IMR-90 (cell line): ENCODE data around the gene KLF7. TPM values are rescaled to one million over a fixed set of nuclear protein-coding genes. Genes with fewer than 3 reads are reported as not detected.

Source experiments
- ATAC-seq: fragments of 200-7000 bp; cut with Tn5 transposase; 2 replicates; pipeline ENCODE4 v1.9.1; 2020; ENCODE audit warnings: low read depth, mild to moderate bottlenecking, moderate library complexity
- BruUV-seq: library from RNA; stranded (reverse); fragments of 400-500 nt; replicated peaks from 2 replicates; lab custom pipeline; 2021; lab: Mats Ljungman, UMichigan
- CTCF ChIA-PET: fragments of 300-600 bp; formaldehyde crosslinking; extraction: SDS; loops from one replicate; lab custom pipeline; 2021; ENCODE audit warnings: antibody characterized with exemption; lab: Yijun Ruan, JAX
- POLR2A ChIA-PET: fragments of 300-600 bp; sonication (Branson Sonifier 250); formaldehyde crosslinking; loops from one replicate; lab custom pipeline; 2022; ENCODE audit warnings: antibody characterized with exemption; ENCODE audit not compliant: unreplicated experiment; lab: Charles Lee
- DNase-seq: peaks from one replicate; pipeline ENCODE4 v3.0.0; 2013
- H2AFZ ChIP-seq: replicated peaks from 2 replicates; pipeline ENCODE3; 2013; ENCODE audit warnings: low read length, mild to moderate bottlenecking; ENCODE audit not compliant: poor library complexity
- H2AK5ac ChIP-seq: 2 replicates; pipeline ENCODE4 v1.6.1; 2013; ENCODE audit warnings: low read depth, low read length, inconsistent platforms
- H2AK9ac ChIP-seq: replicated peaks from 2 replicates; pipeline ENCODE3; 2013; ENCODE audit warnings: mild to moderate bottlenecking, low read depth, low read length, moderate library complexity; ENCODE audit not compliant: poor library complexity
- H2BK120ac ChIP-seq: 2 replicates; pipeline ENCODE4 v1.6.1; 2013; ENCODE audit warnings: low read depth, low read length, inconsistent platforms
- H2BK15ac ChIP-seq: 3 replicates; pipeline ENCODE4 v1.6.1; 2013; ENCODE audit warnings: low read depth, low read length, inconsistent platforms
- H2BK20ac ChIP-seq: 2 replicates; pipeline ENCODE4 v1.6.1; 2013; ENCODE audit warnings: low read depth, mild to moderate bottlenecking, inconsistent platforms, low read length, moderate library complexity
- H2BK5ac ChIP-seq: 2 replicates; pipeline ENCODE4 v1.6.1; 2013; ENCODE audit warnings: mild to moderate bottlenecking, low read depth, low read length, inconsistent platforms; ENCODE audit not compliant: poor library complexity, severe bottlenecking
- H3K14ac ChIP-seq: replicated peaks from 2 replicates; pipeline ENCODE4 v1.6.1; 2013; ENCODE audit warnings: low read depth, low read length, inconsistent platforms
- H3K18ac ChIP-seq: 2 replicates; pipeline ENCODE4 v1.6.1; 2013; ENCODE audit warnings: low read depth, low read length, control low read depth
- H3K23ac ChIP-seq: 2 replicates; pipeline ENCODE4 v1.6.1; 2013; ENCODE audit warnings: low read depth, low read length, inconsistent platforms
- H3K27ac ChIP-seq: 2 replicates; pipeline ENCODE4 v1.5.1; 2013; ENCODE audit warnings: mild to moderate bottlenecking, control low read depth, low read length; ENCODE audit not compliant: insufficient read depth
- H3K27me3 ChIP-seq: 2 replicates; pipeline ENCODE4 v1.6.1; 2013; ENCODE audit warnings: low read length; ENCODE audit not compliant: control insufficient read depth, insufficient read depth
- H3K36me3 ChIP-seq: 2 replicates; pipeline ENCODE4 v1.6.1; 2013; ENCODE audit warnings: low read length, mixed read lengths; ENCODE audit not compliant: control insufficient read depth, insufficient read depth
- H3K4ac ChIP-seq: 2 replicates; pipeline ENCODE4 v1.6.1; 2013; ENCODE audit warnings: low read depth, low read length, inconsistent platforms
- H3K4me1 ChIP-seq: 2 replicates; pipeline ENCODE4 v1.6.1; 2013; ENCODE audit warnings: low read length, mixed read lengths; ENCODE audit not compliant: control insufficient read depth, insufficient read depth
- H3K4me2 ChIP-seq: 2 replicates; pipeline ENCODE4 v1.6.1; 2013; ENCODE audit warnings: low read depth, mild to moderate bottlenecking, control low read depth, low read length, moderate library complexity
- H3K4me3 ChIP-seq: 2 replicates; pipeline ENCODE4 v1.5.1; 2013; ENCODE audit warnings: low read depth, mild to moderate bottlenecking, control low read depth, low read length, moderate library complexity; ENCODE audit not compliant: insufficient read depth
- H3K56ac ChIP-seq: 2 replicates; pipeline ENCODE4 v1.6.1; 2013; ENCODE audit warnings: low read length, inconsistent platforms; ENCODE audit not compliant: insufficient read depth; ENCODE audit errors: extremely low read depth
- H3K79me1 ChIP-seq, 2 experiments: 2 replicates each; pipeline ENCODE4 v1.6.1; 2013; ENCODE audit warnings: low read length in 2 of 2, inconsistent platforms in 1 of 2, low read depth in 1 of 2
- H3K9ac ChIP-seq: 2 replicates; pipeline ENCODE4 v1.6.1; 2013; ENCODE audit warnings: low read depth, low read length, control low read depth
- H3K9me1 ChIP-seq: 2 replicates; pipeline ENCODE4 v1.6.1; 2013; ENCODE audit warnings: low read length, inconsistent platforms; ENCODE audit not compliant: insufficient read depth
- H3K9me3 ChIP-seq: 2 replicates; pipeline ENCODE4 v1.6.1; 2013; ENCODE audit warnings: low read length; ENCODE audit not compliant: control insufficient read depth, insufficient read depth
- H4K20me1 ChIP-seq: 2 replicates; pipeline ENCODE4 v1.6.1; 2013; ENCODE audit warnings: low read length, inconsistent platforms; ENCODE audit not compliant: insufficient read depth
- H4K5ac ChIP-seq: 2 replicates; pipeline ENCODE4 v1.6.1; 2013; ENCODE audit warnings: mild to moderate bottlenecking, low read depth, low read length, control low read depth
- H4K8ac ChIP-seq, 2 experiments: 2 replicates each; pipeline ENCODE4 v1.6.1; 2013; ENCODE audit warnings: low read depth in 2 of 2, low read length in 2 of 2, control low read depth in 1 of 2, inconsistent platforms in 1 of 2
- H4K91ac ChIP-seq: 2 replicates; pipeline ENCODE4 v1.6.1; 2013; ENCODE audit warnings: low read depth, low read length, inconsistent platforms; ENCODE audit not compliant: insufficient read depth
- CEBPB ChIP-seq: IDR thresholded peaks from 2 replicates; pipeline ENCODE4 v1.6.1; 2012; ENCODE audit warnings: low read depth, low read length, improper control_type of control experiment
- FOS ChIP-seq: fragments of 150-350 bp; IDR thresholded peaks from 2 replicates; pipeline ENCODE4 v1.6.1; 2016; ENCODE audit warnings: low read depth, low read length
- MAFK ChIP-seq: IDR thresholded peaks from 2 replicates; pipeline ENCODE4 v1.6.1; 2012; ENCODE audit warnings: low read depth, low read length, improper control_type of control experiment
- MAZ ChIP-seq: IDR thresholded peaks from 2 replicates; pipeline ENCODE4 v1.6.1; 2012; ENCODE audit warnings: low read depth, mild to moderate bottlenecking, low read length, improper control_type of control experiment, moderate library complexity, borderline replicate concordance
- WGBS, 2 experiments: methylation state at CpG; one replicate each; pipeline versions ENCODE4 v1.1.5 to v1.1.7; 2013; ENCODE audit warnings: missing lambda C conversion rate in 2 of 2; ENCODE audit not compliant: insufficient read length in 1 of 2; ENCODE audit errors: extremely low coverage in 2 of 2; 5-methylcytosine and 5-hydroxymethylcytosine counted together
- dilution Hi-C: fragments of 300-500 bp; cut with HindIII; formaldehyde crosslinking; loops from one replicate; pipeline ENCODE4 v1.14.3; 2018; ENCODE audit warnings: low sequenced_read_pairs; ENCODE audit not compliant: unreplicated experiment
- in situ Hi-C: fragments of 300-500 bp; cut with MboI; formaldehyde crosslinking; loops from 3 replicates; pipeline ENCODE4 v1.14.3; 2019; ENCODE audit warnings: low sequenced_read_pairs, inconsistent platforms, mixed read lengths
- intact Hi-C: fragments of 100-400 bp; cut with micrococcal nuclease; formaldehyde crosslinking; loops from 2 replicates; pipeline ENCODE4 v1.10.0; 2022
- polyA plus RNA-seq, 3 experiments: library from polyadenylated mRNA; depleted of rRNA; stranded (reverse); fragments of >200 nt; gene quantifications; 2 replicates each; pipeline ENCODE4 v1.2.3, GENCODE V29; 2012; ENCODE audit warnings: low replicate concordance in 1 of 3
- total RNA-seq: library from RNA; depleted of rRNA; stranded (reverse); fragments of >200 nt; gene quantifications from 2 replicates; pipeline ENCODE4 v1.2.3, GENCODE V29; 2012

Gene KLF7
- total and polyA plus RNA-seq, 2 of the 4 experiments (the other 2 are of a cell fraction): 23.1 to 28.5 TPM

DNA sequence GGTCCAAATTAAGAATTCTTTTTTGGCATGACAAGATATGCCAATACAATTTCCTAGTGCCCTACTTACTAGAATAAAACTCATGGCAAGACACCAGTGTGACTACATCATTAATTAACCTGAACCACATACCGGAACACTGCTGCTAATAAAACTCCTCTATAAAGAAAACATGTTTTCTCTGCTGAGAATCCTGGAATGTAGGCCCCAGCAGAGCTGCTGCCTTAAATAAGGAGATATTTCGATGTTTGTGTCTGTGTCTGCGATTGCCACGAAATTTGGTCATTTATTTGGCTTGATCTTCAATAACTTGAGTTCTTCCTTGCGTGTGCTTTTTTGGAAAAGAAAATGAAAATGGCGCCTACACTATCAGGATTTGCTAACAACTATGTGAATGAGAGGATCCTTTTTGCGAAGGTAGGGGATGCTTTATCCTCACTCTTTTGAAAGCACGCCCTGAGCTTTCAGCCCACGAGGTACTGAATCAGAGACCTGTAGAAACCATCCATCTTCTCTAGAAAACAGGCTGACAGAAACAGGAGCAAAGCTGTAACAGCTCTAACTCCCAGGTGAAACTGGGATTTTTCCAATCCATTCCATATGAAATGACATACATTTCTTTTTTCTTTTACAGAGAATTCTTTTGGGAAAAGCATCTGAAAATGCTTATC is 27.0 kb downstream of the KLF7 start:
- WGBS, 2 experiments: 96% methylated on average over 3 of the region's 9 CpGs; no CpG with 5 or more reads in 1 of the 2 experiments
- Histone ChIP-seq H2BK15ac (no peak overlapping the region), H2AK9ac (no peak overlapping the region), H3K18ac (no peak overlapping the region), H4K20me1 (peaks cover 95% of the 10 kb centered on the region), H3K9me3 (no peaks in the 10 kb centered on the region), H3K79me1 (peaks cover 14 to 89% of the 10 kb centered on the region in 2 experiments), H3K23ac (no peak overlapping the region), H2AK5ac (no peak overlapping the region), H4K91ac (no peak overlapping the region), H3K27me3 (no peaks in the 10 kb centered on the region), H4K5ac (no peak overlapping the region), H2BK5ac (no peak overlapping the region), H3K36me3 (peaks cover 4% of the 10 kb centered on the region; the same call in 1 of the 2 replicates), H2BK20ac (no peak overlapping the region), H3K4me1 (peaks cover 38% of the 10 kb centered on the region), H3K27ac (no peak overlapping the region), H3K56ac (no peak overlapping the region), H2BK120ac (no peak overlapping the region), H3K9me1 (peaks cover 41% of the 10 kb centered on the region), H2AFZ (no peak overlapping the region), H3K4me2 (no peak overlapping the region), H3K4ac (no peak overlapping the region), H3K14ac (no peak overlapping the region), H3K4me3 (no peak overlapping the region), H3K9ac (no peak overlapping the region), H4K8ac (no peak overlapping the region)
- BruUV-seq: no TSS peak
- intact Hi-C loops (no loop called here), in situ Hi-C loops (no loop called here), dilution Hi-C loops (no loop called here)
- POLR2A ChIA-PET: no interaction called here
- TF ChIP-seq MAZ (no peak), CEBPB (no peak), MAFK (no peak), FOS (no peak)
- ATAC-seq (no peak), DNase-seq (no peak)
- CTCF ChIA-PET: interaction anchor here (0.7 kb wide), 1 partner anchor 153 kb away, joined by 3 read pairs; no protein-coding TSS in a partner anchor
